ENCODE results near the gene URGCP.

Gene URGCP

GRCh38 chr7:43906331-43907010, at the start of gene URGCP:
Gene URGCP (minus strand): TSS chr7:43906596. CDS start chr7:43906575, 21 bp downstream.
- peak; percentile 48 for DNase-seq (ENCODE audit: low spot score)

GRCh38 chr7:43956027-43956426, 49.6 kb upstream of the URGCP start:
- no peak for DNase-seq (ENCODE audit: low spot score)

- no peak for DNase-seq (ENCODE audit: low spot score)
Observed at GRCh38 chr7:43954524-43955228, 48.3 kb upstream of the URGCP start.

GRCh38 chr7:43953071-43953470, 46.7 kb upstream of the URGCP start:
- no peak for DNase-seq (ENCODE audit: low spot score)

- no peak for DNase-seq (ENCODE audit: low spot score)
Observed at GRCh38 chr7:43952028-43952427, 45.6 kb upstream of the URGCP start.

GRCh38 chr7:43944286-43944685, 37.9 kb upstream of the URGCP start:
- DNase-seq (ENCODE audit: low spot score) = no peak

GRCh38 chr7:43943417-43944187, 37.2 kb upstream of the URGCP start:
- DNase-seq (ENCODE audit: low spot score) = no peak

- no peak for DNase-seq (ENCODE audit: low spot score)
Observed at GRCh38 chr7:43942997-43943396, 36.6 kb upstream of the URGCP start.

GRCh38 chr7:43942250-43942649, 35.9 kb upstream of the URGCP start:
- DNase-seq (ENCODE audit: low spot score) = no peak

- no peak for DNase-seq (ENCODE audit: low spot score)
Observed at GRCh38 chr7:43938892-43939482, 32.6 kb upstream of the URGCP start.

- DNase-seq (ENCODE audit: low spot score) = no peak
Observed at GRCh38 chr7:43937444-43937843, 31.0 kb upstream of the URGCP start.

GRCh38 chr7:43933902-43934560, 27.6 kb upstream of the URGCP start:
- DNase-seq (ENCODE audit: low spot score) = no peak

- DNase-seq (ENCODE audit: low spot score) = no peak
Observed at GRCh38 chr7:43931346-43931745, 24.9 kb upstream of the URGCP start.

GRCh38 chr7:43929529-43930457, 23.4 kb upstream of the URGCP start:
- no peak for DNase-seq (ENCODE audit: low spot score)

- DNase-seq (ENCODE audit: low spot score) = no peak
Observed at GRCh38 chr7:43927810-43928209, 21.4 kb upstream of the URGCP start.

GRCh38 chr7:43926798-43927123, 20.4 kb upstream of the URGCP start:
- no peak for DNase-seq (ENCODE audit: low spot score)

GRCh38 chr7:43925984-43926797, 19.8 kb upstream of the URGCP start, which contains the start of gene UBE2D4:
Gene UBE2D4 (plus strand): TSS chr7:43926436. CDS start chr7:43926533, 97 bp downstream.
- DNase-seq (ENCODE audit: low spot score) = peak; percentile 84

- DNase-seq (ENCODE audit: low spot score) = no peak
Observed at GRCh38 chr7:43922726-43923125, 16.3 kb upstream of the URGCP start.

- DNase-seq (ENCODE audit: low spot score) = no peak
Observed at GRCh38 chr7:43921423-43921822, 15.0 kb upstream of the URGCP start.

GRCh38 chr7:43915907-43916306, 9.5 kb upstream of the URGCP start:
- DNase-seq (ENCODE audit: low spot score) = no peak

All from CD4-positive, alpha-beta T cell treated with Interleukin-15 for 4 hours (primary cell).